GM19035 (cell line): ENCODE results near the gene CAPN10.

Experiments
- ATAC-seq: cut with Tn5 transposase; IDR thresholded peaks from one replicate; pipeline ENCODE4 v1.9.1; 2021; ENCODE audit not compliant: unreplicated experiment

CAPN10 gene

DNA sequence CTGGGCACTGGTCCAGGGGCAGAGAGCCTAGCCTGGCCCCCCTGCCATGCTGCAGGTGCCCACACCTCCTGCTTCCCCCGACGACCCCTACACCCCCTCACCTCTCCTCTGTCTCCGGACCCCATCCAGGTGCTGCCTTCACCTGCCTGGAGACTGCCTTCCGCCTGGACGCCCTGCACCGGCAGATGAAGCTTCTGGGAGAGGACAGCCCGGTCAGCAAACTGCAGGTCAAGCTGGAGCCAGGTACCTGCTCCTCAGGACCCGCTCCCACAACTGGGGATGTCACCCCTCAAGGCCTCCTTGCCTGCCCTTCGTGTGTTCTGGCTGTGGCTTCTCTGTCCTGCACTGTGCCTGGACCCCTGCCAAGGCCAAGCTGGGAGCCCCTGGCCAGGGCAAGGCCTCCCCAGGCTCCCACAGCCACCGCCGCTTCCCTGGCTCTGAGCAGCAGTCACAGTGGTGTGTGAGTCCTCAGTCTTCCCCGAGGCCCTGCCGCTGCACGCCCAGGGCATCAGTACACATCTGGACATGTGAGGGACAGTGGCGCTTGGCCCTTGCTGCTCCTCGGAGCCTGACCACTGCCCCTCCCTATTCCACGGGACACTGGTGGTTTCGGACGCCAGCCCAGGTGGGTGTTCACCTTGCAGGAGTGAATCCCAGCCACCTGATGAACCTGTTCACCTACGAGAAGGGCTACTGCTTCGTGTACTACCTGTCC, 12.0 kb upstream of the CAPN10 start:
- no peak for ATAC-seq

DNA sequence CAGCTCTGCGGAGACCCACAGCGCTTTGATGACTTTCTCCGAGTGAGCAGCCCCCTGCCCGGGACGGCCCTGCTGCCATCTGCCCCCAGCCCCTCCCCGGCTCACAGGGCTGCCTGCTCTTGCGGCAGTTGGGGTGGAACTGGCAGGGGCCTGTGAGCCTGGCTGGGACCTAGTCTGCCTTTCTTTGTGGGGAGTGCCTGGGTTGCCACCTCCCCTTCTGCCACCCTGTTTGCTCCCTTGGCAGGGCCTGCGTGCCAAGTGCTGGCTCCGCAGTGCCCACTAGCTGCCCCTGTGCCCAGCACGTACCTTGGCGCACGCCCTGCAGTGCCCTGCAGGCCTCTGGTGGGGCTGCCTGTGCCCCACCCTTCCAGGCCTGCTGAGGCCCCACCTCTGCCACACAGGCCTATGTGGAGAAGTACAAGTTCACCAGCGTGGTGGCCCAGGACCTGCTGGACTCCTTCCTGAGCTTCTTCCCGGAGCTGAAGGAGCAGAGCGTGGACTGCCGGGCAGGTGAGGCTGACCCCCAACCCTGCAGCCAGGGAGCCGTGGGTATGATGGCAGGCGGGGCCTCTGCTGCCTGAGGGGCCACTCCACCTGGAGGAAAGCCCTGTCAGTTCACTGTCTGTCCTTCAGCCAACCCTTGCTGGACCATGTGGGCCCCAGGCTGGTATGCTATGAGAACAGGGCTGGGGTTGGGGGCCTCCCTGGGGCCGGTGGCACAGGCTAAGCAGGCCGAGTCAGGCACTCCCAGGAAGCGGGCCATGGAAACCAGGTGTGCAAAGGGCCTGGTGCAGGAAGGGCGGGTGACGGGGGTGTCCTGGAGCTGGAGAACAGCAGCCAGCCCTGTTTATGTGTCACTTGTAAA, 11.2 kb upstream of the CAPN10 start:
- no peak for ATAC-seq

DNA sequence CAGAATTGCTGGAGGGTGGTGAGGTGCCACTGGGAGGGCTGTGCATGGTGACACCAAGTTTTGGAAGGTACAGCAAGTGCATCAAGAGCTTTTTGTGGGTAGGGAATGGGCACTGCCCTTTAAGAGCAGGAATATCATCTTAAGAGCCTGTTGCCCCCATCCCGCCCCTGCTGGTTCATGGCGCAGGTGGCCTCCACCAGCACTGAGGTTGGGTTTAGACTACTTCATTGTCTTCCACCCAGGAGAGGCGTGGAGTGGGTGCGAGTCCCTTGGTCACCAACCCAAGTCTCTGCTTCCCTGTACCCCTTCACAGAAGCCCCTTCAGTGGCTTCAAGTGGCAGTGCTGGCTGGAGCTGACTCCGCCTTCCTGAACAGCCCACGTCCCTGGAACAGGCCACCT, 10.5 kb upstream of the CAPN10 start:
- ATAC-seq = no peak

DNA sequence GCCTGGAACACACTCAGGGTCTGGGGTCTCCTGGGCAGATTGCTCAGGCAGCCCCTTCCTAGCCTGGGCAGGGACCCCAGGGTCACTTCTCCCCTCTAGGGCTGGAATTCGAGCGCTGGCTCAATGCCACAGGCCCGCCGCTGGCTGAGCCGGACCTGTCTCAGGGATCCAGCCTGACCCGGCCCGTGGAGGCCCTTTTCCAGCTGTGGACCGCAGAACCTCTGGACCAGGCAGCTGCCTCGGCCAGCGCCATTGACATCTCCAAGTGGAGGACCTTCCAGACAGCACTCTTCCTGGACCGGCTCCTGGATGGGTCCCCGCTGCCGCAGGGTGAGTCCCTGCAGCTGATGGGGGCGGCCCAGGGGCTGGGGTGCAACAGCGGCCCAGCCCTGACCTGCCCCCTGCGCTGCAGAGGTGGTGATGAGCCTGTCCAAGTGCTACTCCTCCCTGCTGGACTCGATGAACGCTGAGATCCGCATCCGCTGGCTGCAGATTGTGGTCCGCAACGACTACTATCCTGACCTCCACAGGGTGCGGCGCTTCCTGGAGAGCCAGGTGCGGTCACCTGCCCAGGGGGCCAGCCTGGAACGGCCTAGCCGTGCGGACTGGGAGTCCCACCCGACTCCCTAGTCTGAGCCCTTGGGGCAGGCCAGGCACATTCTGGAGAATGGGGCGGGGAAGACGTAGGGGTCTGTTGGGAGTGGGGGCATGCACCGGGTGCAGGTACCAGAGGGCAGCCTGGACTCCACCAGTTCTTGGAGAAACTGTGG, 9.9 kb upstream of the CAPN10 start:
- no peak for ATAC-seq

DNA sequence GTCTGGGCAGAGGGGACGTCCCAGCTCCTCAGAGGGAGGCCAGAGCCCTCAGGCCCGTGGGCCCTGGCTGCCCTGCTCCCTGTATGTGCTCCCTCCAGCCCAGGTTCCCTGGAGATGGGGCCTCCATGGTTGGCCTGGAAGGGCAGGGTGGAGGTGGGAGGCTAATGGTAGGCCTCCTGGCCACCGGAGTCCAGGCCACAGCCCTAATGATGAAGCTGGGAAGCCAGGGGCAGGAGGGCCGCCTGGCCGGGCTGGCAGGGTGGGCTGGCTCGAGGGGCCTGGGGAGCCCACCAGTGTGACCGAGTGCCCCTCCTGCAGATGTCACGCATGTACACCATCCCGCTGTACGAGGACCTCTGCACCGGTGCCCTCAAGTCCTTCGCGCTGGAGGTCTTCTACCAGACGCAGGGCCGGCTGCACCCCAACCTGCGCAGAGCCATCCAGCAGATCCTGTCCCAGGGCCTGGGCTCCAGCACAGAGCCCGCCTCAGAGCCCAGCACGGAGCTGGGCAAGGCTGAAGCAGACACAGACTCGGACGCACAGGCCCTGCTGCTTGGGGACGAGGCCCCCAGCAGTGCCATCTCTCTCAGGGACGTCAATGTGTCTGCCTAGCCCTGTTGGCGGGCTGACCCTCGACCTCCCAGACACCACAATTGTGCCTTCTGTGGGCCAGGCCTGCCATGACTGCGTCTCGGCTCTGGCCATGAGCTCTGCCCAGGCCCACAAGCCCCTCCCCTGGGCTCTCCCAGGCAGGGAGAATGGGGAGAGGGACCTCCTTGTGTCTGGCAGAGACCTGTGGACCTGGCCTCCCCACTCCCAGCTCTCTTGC, 9.0 kb upstream of the CAPN10 start:
- ATAC-seq = no peak

DNA sequence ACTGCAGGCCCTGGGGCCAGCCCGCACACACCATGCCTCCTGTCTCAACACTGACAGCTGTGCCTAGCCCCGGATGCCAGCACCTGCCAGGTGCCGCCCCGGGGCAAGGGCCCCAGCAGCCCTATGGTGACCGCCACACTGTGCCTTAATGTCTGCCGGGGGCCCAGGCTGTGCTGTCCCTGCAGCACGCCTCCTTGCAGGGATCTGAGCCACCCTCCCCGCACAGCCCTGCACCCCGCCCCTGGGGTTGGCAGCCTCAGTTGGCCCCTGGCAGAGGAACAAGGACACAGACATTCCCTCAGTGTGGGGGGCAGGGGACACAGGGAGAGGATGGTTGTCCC, 8.5 kb upstream of the CAPN10 start:
- no peak for ATAC-seq

DNA sequence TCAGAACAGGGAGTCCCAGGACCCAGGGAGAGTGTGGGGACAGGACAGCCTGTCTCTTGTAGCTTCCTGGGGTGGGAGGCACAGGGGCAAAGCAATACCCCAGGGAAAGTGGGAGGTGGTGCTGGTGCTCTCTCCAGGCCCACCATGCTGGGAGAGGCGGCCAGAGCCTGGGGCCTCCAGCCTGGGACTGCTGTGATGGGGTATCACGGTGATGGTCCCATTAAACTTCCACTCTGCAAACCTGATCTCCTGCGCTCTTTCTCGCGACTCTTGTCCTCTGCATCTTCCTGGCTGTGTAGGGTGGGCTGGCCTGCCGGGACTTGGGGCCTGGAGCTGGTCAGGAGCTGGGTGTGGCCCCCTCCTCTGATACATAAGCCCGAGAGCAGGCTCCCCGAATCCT, 8.0 kb upstream of the CAPN10 start:
- no peak for ATAC-seq

DNA sequence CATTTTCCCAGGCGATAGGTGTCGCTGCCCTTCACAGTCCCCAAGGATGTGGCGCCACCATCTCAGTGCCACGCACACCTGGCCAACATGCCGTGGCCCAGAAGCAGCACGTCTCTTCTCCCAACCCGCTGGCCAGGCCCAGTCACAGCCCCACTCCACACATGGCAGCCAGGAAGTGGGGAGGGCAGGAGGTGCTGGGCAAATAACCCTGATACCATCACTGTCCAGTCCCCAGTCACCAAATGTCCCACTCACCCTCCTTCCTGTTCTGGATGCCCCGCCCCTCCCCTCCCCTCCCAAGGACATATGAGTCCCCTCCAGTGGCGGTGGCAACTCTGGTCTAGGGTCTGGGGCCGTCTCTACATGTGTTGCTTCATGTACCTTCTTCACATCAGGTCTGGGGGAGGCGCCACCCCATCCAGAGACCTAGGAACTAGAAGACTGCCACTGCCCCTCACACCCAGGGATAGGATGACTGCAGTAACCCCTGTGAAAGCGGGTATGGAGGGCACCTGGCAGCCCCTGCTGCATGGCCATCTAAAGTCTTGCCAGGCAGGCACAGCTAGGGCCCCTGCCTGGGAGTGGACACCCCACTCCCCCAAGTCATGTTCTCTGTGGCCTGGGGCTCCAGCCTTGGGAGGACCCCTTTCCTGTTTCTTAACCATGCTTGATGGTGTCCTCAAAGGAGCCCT, 7.3 kb upstream of the CAPN10 start:
- peak; percentile 7 for ATAC-seq

DNA sequence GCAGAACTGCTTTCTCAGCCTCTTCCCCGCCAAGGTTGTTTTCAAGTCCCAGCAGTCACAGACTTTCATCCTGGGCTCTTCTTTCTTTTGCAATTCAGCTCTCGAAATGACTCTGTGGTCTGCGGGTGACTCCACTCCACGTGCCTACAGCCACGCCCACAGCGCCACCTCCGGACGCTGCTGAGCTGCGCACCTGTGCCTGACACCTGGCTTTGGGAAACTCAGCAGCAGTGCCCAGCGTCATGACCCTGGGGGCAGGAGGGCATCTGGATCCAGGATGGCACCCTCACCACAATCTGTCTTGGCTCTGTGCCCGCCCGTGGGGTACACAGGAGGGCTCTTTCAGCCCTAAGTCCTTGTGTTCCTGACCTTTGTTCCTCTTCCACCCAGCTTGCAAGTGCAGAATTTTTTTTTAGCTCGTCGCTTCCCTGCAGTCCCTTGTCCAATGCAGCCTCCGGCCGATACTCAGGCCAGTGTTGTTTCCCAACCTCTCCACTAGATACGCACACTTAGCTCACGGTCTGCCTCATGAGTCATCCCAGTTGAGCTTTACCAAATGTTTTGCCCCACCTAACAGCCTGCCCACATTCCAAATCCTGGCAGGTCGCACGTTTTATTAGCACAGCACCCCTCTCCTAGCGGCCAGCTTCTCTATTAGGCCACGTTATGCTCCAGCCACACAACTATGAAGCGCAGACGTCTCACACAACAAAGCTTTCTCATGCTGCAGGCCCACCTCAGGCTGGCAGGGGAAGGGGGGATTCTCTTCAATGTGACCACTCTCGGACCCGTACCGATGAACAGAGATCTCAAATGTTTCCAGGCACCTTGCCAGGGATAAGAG, 6.5 kb upstream of the CAPN10 start:
- ATAC-seq = peak; percentile 40

DNA sequence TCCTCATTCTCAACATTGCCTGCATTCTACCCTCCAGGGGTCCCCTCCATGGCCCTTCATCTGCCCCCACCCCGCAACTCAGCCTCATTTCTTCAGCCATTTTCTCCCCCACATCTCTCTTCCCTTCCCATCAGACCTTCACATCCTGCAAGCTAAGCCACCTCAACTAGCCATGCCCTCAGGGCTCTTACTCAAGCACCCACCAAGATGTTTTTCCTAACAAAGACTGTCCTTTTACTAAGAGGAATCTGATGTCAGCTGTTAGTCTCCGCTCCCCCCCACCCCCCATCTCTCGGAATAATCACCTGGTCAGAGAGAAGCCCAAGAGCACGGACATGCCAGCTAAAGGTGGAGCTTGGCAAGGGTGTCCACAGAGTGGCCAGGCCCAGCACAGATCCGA, 4.7 kb upstream of the CAPN10 start:
- no peak for ATAC-seq

DNA sequence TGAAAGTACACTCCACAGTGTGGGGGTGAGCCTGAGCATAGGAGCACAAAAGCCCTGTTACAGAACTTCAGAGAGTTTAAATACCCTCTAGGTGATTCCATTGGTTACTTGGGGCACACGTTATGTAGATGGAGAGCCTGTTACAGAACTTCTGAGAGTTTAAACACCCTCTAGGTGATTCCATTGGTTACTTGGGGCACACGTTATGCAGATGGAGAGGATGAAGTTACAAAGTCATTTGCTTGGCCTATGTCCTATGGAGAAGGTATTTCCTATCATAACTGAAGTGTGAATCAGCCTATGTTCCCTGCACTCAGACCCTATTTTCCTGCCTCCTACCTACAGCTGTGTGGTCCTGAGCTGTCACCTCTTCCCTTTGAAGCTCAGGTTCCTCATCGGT, 3.8 kb upstream of the CAPN10 start:
- no peak for ATAC-seq

DNA sequence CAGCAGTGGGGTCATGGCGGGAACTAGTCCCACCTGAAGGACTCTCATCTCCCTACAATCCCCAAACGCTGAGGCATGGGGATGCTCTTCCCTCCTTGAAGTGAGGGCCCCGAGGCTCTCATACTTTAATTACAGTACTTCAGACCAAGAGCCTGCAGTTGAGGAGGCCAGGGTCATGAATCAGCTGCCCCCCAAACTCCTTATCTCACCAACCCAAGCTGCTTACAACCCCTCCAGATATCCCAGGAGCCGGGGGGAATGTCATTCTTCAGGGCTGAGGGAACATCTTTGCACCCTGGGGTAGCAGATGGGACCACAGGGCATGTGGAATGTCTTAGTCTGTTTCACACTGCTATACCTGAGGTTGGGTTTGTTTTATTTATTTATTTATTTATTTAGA, 2.8 kb upstream of the CAPN10 start:
- no peak for ATAC-seq

DNA sequence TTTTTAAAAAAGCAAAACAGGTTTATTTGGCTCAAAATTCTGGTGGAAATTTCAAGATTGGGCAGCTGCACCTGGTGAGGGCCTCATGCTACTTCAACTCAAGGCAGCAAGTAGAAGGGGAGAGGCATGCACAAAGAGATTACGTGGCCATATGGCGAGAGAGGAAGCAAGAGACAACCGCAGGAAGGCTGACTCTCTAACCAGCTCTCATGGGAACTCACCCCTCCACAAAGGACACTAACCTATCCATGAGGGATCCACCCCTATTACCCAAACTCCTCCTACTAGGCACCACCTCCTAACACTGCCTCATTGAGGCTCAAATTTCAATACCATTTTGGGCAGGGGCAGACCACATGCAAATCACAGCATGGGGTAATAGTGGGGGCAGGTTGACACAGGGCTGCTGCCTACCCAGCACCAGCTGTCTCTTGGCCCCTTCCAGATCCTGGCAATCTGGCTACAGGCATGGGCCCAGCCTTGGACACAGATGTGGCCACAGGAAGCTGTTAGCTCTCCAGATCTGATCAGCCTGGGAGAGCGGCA, 2.0 kb upstream of the CAPN10 start:
- peak; percentile 48 for ATAC-seq

DNA sequence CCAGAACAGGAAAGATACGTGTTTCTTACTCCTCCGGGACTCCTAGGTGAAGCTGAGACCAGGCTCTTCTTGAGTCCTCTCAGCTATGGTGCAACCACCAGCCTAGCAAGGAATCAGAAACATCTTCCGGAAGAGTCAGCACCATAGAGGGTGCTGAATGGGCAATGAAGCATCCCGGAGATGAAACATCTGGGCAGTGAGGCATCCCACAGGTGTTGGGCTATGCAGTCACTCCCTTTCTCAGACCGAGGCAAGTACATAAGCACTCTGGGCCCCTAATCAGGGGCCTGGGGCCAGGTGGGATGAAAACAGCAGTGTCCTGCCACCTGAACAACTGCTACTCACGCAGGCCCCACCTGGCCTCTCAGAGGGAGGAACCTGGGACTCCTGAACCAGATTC, 1.4 kb upstream of the CAPN10 start:
- peak; percentile 14 for ATAC-seq

DNA sequence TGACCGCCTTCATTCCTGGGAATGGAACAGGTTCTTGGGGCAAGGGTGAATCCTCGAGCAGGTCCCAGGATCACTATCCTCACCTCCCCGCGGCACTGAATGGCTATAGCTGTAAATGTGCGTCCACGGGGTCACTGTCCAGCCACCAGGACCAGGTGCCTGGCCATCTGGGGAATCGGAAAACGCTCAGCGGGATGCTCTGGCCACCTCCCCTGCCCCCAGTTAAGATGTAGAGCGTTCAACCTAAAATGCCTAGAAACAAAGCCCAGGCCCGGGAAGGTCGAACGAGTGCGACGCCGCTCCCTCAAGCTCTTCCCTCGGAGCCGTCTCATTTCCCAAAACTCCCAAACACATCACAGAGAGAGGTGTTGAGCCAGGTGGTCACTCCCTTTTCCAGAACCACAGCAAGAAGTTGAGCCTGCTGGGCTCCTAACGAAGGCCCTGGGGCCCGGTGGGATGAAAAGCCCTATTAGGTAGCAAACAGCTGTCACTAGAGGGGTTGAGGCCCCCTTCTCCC, 795 bp upstream of the CAPN10 start:
- no peak for ATAC-seq

DNA sequence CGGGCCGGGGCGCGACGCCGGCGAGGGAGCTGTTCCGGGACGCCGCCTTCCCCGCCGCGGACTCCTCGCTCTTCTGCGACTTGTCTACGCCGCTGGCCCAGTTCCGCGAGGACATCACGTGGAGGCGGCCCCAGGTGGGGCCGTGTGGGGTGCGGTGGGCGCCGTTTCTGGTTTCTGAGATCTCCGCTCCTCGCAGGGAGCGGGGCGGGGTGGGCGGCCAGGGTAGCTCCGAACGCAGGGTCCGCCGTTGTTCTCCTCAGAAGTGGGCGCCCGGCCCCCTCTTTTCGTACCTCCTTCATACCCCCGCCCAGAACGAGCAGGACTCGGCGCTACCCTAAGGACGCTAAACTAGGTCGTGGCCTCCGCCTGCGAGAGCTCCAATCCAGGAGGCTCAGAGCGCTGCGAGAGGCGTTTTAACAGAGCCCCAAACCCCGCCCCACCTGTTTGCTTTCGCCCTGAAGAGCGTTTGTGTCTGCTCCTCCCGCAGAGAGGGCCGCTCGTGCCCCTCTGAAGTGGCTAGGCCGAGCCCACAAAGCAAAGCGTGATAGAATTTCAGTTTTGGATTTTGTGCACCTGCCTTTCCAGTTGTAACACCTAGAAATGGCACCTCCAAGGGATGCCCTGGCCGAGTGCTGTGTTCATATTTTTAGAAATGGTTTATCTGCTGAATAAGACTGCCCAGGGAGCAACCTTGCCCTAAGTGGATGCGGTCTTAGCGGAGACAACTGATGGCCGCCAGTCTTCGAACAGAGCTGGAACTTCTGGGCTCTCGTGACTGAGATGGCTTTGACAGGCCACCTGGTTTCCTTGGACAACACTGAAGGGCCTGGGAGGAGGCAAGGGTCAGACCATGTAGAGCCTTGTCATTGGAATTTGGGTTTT, 626 bp downstream of the CAPN10 start:
- ATAC-seq = peak; percentile 2

DNA sequence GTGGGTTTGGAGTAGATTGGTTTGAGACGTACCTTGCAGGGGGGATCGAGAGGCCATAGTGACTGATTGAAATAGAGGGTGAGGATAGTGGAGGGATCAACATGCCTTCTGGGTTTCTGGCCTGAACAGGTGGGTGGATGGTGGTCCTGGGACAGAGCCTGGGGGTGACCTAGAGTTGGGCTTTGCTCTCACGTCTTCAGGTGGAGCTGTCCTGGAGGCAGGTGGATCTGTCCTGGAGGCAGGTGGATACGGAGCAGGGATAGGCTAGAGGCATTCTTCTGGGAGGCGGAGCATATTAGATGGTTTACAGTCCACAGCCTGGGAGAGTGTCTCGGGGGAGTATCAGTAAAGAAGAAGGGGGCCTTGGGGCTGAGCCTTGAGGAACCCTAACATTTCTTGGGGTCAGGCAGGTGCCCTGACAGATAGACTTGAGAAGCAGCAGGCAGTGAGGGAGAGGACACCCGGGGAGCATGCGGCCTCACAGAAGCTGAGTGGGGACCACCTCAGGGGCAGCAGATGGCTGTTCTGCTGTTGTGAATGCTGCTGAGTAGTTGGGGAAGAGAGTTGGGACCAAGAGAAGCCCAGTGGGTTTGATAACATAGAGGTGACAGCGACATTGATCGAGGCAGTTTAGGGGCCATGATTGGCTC, 1.6 kb downstream of the CAPN10 start:
- no peak for ATAC-seq

DNA sequence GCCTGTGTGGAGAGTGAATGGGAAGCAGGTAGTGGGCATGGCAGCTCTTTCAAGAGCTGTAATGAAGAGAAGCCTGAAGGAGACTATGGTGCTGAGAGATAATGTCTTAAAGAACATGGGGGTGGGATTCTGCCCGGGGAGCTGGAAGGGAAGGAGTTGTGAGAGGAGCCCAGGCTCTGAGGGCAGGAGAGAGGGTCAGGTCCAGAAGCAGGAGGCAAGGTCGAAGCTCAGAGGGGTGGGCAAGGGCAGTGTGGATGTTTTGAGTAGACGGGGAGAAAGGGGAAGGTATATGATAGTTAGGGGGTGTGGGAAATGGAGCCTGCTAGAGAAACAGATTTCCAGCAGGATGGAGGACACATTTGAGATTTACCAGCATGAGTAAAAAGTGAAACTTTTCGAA, 2.1 kb downstream of the CAPN10 start:
- no peak for ATAC-seq
